MM.1S (cell line): ENCODE results near the gene GLIS2.

Experiments used
- DNase-seq: peaks from one replicate; pipeline ENCODE4 v3.0.0-alpha.2; 2015
- H2AFZ ChIP-seq: fragments of 300-600 bp; sonication (generic); 2 replicates; pipeline ENCODE4 v1.6.0; 2016; ENCODE audit warnings: antibody characterized with exemption, low read length
- H3F3A ChIP-seq: fragments of 300-600 bp; sonication (generic); 2 replicates; pipeline ENCODE4 v1.6.1; 2016; ENCODE audit warnings: mild to moderate bottlenecking, antibody characterized with exemption, low read length, moderate library complexity, mixed read lengths; ENCODE audit not compliant: insufficient read depth
- H3K27ac ChIP-seq: fragments of 300-600 bp; sonication (generic); 2 replicates; pipeline ENCODE4 v1.5.1; 2016; ENCODE audit warnings: mild to moderate bottlenecking, low read length
- H3K27me3 ChIP-seq: fragments of 300-600 bp; sonication (generic); replicated peaks from 2 replicates; pipeline ENCODE4 v1.6.0; 2016; ENCODE audit warnings: low read length; ENCODE audit not compliant: insufficient read depth
- H3K36me3 ChIP-seq: fragments of 300-600 bp; sonication (generic); replicated peaks from 2 replicates; pipeline ENCODE4 v1.6.1; 2016; ENCODE audit warnings: mild to moderate bottlenecking, low read length, mixed read lengths; ENCODE audit not compliant: insufficient read depth
- H3K4me1 ChIP-seq: fragments of 300-600 bp; sonication (generic); 2 replicates; pipeline ENCODE4 v1.6.1; 2016; ENCODE audit warnings: low read length, mixed read lengths
- H3K4me2 ChIP-seq: fragments of 300-600 bp; sonication (generic); 2 replicates; pipeline ENCODE4 v1.6.0; 2016; ENCODE audit warnings: low read depth, low read length
- H3K4me3 ChIP-seq: fragments of 300-600 bp; sonication (generic); 2 replicates; pipeline ENCODE4 v1.5.1; 2016; ENCODE audit warnings: low read length, mixed read lengths
- H3K79me2 ChIP-seq: fragments of 300-600 bp; sonication (generic); 2 replicates; pipeline ENCODE4 v1.6.1; 2016; ENCODE audit warnings: mixed run types, low read length, mixed read lengths
- H3K9ac ChIP-seq: fragments of 300-600 bp; sonication (generic); 2 replicates; pipeline ENCODE4 v1.6.1; 2016; ENCODE audit warnings: low read length, mixed read lengths
- H3K9me2 ChIP-seq: fragments of 300-600 bp; sonication (generic); replicated peaks from 2 replicates; pipeline ENCODE4 v1.6.1; 2016; ENCODE audit warnings: mild to moderate bottlenecking, low read length, mixed read lengths; ENCODE audit not compliant: insufficient read depth
- H3K9me3 ChIP-seq: fragments of 300-600 bp; sonication (generic); replicated peaks from 2 replicates; pipeline ENCODE4 v1.6.1; 2016; ENCODE audit warnings: mild to moderate bottlenecking, low read length, mixed read lengths; ENCODE audit not compliant: insufficient read depth
- H4K20me1 ChIP-seq: fragments of 300-600 bp; sonication (generic); 2 replicates; pipeline ENCODE4 v1.6.1; 2016; ENCODE audit warnings: mild to moderate bottlenecking, low read length, moderate library complexity, mixed read lengths; ENCODE audit not compliant: insufficient read depth
- CTCF ChIP-seq: fragments of 300-600 bp; sonication (generic); IDR thresholded peaks from 2 replicates; pipeline ENCODE4 v1.5.1; 2016; ENCODE audit warnings: antibody characterized with exemption, low read length, mixed read lengths
- EZH2 ChIP-seq: fragments of 300-600 bp; sonication (generic); optimal IDR thresholded peaks from 2 replicates; pipeline ENCODE3; 2017; ENCODE audit warnings: low read depth, mild to moderate bottlenecking, antibody characterized with exemption, low read length, mixed read lengths
- EZH2phosphoT487 ChIP-seq: fragments of 300-600 bp; sonication (generic); IDR thresholded peaks from 2 replicates; pipeline ENCODE4 v1.6.1; 2018; ENCODE audit warnings: antibody characterized with exemption, low read length

The GLIS2 gene

GRCh38 chr16:4318451-4318910 is 2.6 kb downstream of the GLIS2 start:
- H3K27ac ChIP-seq, result no peak overlapping the region
- H2AFZ ChIP-seq, result no peak overlapping the region
- H3K27me3 ChIP-seq, result peaks cover 60% of the 10 kb centered on the region
- H3K4me2 ChIP-seq, result no peak overlapping the region
- no peaks in the 10 kb centered on the region for H4K20me1 ChIP-seq
- H3K9me3 ChIP-seq, result no peaks in the 10 kb centered on the region
- TF ChIP-seq EZH2 (no peak), CTCF (no peak), EZH2phosphoT487 (no peak)
- H3K4me1 ChIP-seq, result 0 out of 2 replicates have a peak, but pooled peaks cover 14% of the 10 kb centered on the region
- no peak overlapping the region for H3K4me3 ChIP-seq
- no peak overlapping the region for H3K9ac ChIP-seq
- H3K9me2 ChIP-seq, result no peaks in the 10 kb centered on the region
- no peak for DNase-seq
- no peaks in the 10 kb centered on the region for H3K79me2 ChIP-seq
- H3K36me3 ChIP-seq, result no peaks in the 10 kb centered on the region
- H3F3A ChIP-seq, result 0 out of 2 replicates have a peak, but pooled peaks cover 5% of the 10 kb centered on the region

GRCh38 chr16:4318967-4319366 is 3.1 kb downstream of the GLIS2 start:
- TF ChIP-seq CTCF (no peak), EZH2 (no peak), EZH2phosphoT487 (no peak)
- H3K9me3 ChIP-seq, result no peaks in the 10 kb centered on the region
- 0 out of 2 replicates have a peak, but pooled peaks cover 5% of the 10 kb centered on the region for H3F3A ChIP-seq
- no peaks in the 10 kb centered on the region for H3K36me3 ChIP-seq
- no peaks in the 10 kb centered on the region for H4K20me1 ChIP-seq
- no peak overlapping the region for H3K4me3 ChIP-seq
- H2AFZ ChIP-seq, result no peak overlapping the region
- no peak for DNase-seq
- H3K27me3 ChIP-seq, result peaks cover 55% of the 10 kb centered on the region
- H3K4me1 ChIP-seq, result 0 out of 2 replicates have a peak, but pooled peaks cover 14% of the 10 kb centered on the region
- H3K27ac ChIP-seq, result no peak overlapping the region
- no peak overlapping the region for H3K4me2 ChIP-seq
- H3K9me2 ChIP-seq, result no peaks in the 10 kb centered on the region
- H3K79me2 ChIP-seq, result no peaks in the 10 kb centered on the region
- no peak overlapping the region for H3K9ac ChIP-seq

GRCh38 chr16:4319454-4320421 is 3.9 kb downstream of the GLIS2 start:
- H3K27me3 ChIP-seq, result peaks cover 48% of the 10 kb centered on the region
- H3K4me1 ChIP-seq, result 0 out of 2 replicates have a peak, but pooled peaks cover 11% of the 10 kb centered on the region
- TF ChIP-seq EZH2phosphoT487 (no peak), CTCF (no peak), EZH2 (no peak)
- no peaks in the 10 kb centered on the region for H4K20me1 ChIP-seq
- DNase-seq, result peak; percentile 47
- H3K4me2 ChIP-seq, result no peak overlapping the region; the same call in 1 of the 2 replicates
- H3K9ac ChIP-seq, result no peak overlapping the region
- no peaks in the 10 kb centered on the region for H3K36me3 ChIP-seq
- H3K9me3 ChIP-seq, result no peaks in the 10 kb centered on the region
- H2AFZ ChIP-seq, result no peak overlapping the region
- H3K9me2 ChIP-seq, result no peaks in the 10 kb centered on the region
- no peak overlapping the region for H3K27ac ChIP-seq
- no peaks in the 10 kb centered on the region for H3K79me2 ChIP-seq
- H3F3A ChIP-seq, result 0 out of 2 replicates have a peak, but pooled peaks cover 3% of the 10 kb centered on the region
- H3K4me3 ChIP-seq, result no peak overlapping the region
